Hematopoietic multipotent progenitor cell treated with erythropoietin and hydrocortisone succinate and interleukin-3 and kit ligand, for 17 days (in vitro differentiated cells): Measurements from ENCODE around the gene ARL4C.

Source experiments
- DNase-seq: peaks from one replicate; pipeline ENCODE4 v3.0.0-alpha.2; 2015; ENCODE audit warnings: low spot score

Gene ARL4C, protein sequence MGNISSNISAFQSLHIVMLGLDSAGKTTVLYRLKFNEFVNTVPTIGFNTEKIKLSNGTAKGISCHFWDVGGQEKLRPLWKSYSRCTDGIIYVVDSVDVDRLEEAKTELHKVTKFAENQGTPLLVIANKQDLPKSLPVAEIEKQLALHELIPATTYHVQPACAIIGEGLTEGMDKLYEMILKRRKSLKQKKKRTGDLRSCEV

DNA sequence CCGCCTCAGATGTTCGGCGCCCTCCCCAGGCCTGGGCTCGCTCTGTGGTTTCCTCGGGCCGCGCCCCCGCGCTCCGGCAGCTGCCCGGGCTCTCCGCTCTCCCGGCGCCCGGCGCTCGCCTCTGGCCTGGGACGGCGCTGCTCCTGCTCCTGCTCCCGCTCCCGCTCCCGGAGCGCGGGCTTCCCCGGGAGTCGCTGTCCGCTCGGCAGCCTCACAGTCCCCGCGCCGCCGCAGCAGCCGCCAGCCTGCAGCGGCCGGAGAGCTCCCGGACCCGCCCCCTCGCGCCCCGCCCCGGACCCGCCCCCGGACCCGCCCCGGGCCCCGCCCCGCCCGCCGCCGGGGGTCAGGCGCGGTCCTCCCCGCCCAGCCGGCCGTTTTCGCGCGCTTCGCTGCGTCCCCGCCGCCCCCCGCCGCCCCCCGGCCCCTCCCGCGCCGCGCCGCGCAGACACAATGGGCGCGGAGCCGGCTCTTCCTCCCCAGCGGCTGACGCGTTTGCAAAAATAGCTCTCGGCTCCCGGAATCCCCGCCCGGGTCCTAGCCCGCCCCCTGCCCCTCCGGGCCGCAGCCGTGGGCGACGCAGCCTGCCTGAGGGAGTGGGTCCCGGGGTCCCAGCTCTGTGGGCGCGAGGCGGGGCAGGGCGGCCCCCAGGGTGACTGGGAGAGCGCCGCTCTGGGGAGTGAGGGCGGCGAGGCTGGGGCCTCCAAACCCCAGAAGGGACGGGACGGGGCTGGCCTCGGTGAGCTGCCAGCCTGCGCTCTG, at the start of gene ARL4C:
Gene ARL4C, minus strand, starts transcription at position 247 of the 759 bp plus-strand sequence. CDS start 495 bp downstream, outside the sequence.
- DNase-seq: no peak

DNA sequence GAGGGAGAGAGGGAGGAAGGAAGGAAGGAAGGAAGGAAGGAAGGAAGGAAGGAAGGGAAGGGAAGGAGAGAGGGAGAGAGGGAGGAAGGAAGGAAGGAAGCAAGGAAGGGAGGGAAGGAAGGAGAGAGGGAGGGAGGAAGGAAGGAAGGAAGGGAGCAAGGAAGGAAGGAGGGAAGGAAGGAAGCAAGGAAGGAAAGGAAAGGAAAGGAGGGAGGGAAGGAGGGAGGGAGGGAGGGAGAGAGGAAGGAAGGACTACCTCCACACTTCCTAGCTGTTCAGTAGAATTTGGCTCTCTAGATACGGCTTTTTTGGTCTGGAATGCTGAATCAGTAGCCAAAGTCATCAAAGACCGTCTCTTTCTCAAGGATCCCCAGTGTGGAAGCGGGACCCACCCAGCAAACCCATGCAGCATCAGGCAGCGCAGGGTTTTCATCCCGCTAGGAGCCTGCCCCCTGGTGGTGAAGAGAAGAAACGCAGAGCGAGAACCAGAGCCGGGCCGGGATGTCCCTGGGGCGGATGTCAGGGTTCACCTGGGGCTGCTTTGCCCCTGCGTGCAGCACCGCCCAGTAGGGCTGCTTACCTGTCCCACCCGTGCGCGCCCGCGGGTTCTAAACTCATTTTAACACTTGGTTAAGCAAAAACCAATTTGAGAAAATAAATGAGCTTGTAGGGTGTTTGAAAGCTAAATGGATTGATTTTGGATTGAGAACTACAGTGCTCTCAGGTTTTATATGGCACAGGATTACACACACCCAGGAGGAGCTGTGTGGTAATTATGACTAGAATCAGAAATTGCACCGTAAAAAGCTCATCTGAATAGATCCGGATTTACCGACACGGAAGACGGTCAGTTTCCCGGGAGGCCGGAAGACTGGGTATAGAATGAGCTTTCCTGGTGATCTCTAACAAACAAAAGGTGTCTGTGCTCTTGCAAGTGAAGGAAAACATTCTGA, 48.1 kb upstream of the ARL4C start:
- peak; percentile 58 for DNase-seq

DNA sequence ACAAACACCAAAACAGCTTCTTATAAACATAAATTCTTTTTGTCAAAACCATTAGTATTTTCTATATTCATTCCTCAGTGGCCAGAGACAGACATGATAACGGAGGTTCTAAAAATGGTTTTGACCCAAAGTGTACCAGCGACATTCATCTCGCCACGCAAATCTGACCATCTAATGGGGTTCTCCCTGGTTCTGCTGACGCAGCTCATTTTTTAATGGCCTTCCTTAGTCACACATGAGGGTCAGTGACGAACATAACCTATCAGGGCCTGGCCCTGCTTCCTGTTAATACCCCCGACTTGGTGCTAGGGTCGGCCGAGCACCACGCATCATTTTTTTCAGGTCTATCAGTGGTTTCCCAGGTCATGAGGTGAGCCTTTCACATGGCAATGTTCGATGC, 45.9 kb upstream of the ARL4C start:
- DNase-seq: no peak

DNA sequence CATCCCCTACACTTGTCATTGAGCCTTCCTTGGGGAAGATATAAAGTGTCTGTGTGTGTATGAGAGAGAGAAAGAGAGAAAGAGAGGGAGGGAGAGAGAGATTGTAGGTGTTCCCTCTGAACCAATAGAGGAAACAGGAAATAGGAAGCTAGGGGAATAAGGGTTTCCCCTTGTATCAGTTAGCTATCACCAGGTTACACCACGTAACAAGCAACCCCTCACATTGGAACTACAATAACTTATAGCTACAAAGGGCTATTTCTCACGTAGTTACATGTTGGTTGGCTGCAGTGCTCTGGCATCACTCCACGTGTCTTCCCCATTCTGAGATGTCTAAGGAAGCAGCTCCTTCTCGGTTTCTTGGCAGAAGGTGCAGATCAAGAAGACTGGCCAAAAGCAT, 41.0 kb upstream of the ARL4C start:
- DNase-seq: no peak

DNA sequence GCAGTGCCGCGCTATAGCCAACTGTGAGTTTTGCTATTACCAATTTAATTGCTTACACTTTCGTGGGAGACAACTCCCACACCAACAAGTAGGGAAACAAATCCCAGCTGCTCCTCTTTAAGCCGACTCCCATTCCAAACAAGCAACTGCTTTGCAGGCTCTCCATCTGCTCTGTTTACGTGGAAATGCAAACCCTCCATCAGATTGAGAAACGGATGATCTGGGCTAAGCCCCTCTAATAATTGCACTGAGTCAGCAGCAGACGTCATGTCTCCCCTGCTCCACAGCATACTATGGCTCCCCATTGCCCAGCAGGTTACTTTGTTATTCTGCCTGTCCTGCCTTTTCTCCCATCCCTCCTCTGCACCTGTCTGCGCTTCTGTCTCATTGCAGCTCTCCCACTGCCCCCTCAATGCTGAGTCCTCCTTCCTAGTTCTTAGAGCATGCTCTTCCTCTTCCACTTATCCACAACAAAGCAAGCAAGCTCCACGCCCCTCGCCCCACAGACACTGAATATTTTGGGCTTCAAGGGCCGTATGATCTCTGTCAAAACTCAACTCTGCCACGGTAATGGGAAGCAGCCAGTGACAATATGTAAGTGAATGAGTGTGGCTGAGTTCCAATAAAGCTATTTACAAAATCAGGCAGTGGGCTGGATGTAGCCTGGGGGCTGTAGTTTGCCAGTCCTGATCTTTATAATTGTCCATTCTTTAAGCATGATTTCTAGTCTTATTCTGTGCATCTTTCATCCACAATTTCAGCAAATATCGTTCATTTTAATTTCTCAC, 39.5 kb upstream of the ARL4C start:
- no peak for DNase-seq

DNA sequence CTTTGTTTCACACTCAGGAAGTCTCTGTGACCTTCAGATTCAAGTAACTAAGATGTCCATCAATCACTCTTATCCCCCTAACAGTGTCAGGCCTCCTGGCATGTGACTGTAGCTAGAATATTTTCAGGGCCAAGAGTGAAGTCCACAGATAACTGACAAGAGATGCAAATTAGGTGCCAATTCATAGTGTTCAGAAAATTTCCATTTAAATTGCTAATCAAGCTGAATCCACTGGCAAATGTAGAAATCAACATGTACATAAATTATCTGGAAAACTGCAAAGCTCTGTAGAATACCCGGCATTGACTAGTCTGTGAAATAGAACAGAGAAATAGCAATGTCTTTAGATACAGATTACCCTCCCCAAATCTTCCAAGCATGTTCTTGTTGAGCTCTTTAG, 38.6 kb upstream of the ARL4C start:
- no peak for DNase-seq

DNA sequence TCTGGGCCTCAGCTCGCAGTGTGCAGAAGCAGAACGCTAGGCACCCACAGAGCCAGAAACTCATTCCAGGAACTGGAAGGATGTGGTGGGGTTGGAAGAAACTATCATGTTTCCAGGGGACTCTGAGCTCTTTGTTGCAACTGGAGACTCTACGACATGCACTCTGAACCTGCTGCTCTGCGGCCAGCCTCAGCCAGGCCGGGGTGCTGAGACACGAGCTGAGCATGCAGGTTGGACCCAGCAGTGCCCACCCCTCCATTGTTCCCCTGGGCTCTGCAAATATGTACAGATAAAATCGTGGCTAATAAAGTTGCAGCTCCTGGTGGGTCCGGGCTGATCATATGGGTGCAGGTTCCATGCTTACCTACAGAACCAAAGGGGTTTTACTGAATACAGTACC, 37.6 kb upstream of the ARL4C start:
- DNase-seq: no peak

DNA sequence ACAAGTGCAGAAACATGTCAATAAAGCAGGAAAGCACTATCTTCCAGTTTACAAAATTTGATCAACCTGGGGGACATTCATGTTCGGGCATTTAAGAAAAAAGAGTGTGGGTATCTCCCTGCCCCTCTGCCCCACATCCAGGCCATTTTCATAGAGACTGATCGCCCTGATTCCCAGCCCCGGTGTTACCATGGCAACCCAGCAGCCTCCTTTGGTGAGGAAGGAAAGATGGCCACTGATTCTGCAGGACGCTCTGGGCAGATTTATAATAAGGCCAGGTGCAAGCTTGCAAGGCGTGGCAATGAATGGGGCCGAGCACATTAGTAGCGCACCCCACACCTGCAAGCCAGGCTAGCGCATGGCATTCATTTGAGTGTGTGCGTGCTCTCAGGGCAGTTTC, 36.7 kb upstream of the ARL4C start:
- DNase-seq: no peak

DNA sequence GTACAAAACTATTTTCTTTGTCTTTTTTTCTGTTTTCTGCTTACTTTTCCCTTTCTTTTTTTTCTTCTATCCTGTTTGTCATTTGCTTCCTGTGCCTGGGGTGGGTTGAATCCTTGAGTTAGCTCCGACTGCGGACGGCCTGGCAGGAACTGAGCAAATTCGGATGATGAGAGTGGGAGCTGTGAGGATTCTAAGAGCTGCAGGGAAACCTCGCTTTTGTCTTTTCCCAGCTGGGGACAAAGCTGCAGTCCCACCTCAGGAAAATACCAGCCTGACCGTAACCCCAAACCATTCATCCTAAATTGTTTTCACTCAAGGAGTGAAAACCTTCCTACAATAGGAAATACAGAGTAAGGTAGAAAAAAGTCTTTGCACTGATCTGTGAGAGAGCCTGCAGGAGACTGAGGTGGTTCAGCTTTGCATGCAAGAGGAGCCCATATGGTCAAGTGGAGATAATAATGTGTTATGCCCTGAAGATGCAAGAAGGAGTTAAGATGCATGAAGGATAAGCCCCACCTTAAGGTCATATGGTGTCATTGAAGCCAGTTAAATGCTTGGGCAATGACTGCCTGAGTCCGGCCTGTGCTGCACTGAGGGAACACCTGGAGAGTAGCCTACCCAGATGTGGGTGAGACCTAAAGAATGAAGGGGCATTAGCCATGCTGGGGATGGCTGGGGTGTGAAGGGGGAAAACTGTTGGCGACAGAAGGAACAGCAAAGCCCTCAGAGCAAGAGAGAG, 31.7 kb upstream of the ARL4C start:
- DNase-seq: no peak

DNA sequence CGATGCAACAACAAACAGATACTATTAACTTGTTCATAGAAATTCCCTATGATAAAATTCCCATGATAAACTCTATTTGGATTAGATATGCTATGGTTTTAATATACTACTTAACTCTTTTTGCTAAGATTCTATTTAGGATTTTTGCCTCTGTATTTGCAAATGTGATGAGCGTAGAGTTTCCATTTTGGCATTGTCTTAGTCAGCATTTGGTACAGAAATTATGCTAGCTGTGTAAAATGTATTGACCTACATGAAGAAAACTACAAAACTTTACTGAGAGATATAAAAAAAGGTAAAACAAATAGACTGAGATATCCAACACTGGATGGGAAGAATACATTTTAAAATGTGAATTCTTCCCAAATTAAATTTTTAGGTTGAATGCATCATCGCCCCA, 29.8 kb upstream of the ARL4C start:
- DNase-seq: no peak

DNA sequence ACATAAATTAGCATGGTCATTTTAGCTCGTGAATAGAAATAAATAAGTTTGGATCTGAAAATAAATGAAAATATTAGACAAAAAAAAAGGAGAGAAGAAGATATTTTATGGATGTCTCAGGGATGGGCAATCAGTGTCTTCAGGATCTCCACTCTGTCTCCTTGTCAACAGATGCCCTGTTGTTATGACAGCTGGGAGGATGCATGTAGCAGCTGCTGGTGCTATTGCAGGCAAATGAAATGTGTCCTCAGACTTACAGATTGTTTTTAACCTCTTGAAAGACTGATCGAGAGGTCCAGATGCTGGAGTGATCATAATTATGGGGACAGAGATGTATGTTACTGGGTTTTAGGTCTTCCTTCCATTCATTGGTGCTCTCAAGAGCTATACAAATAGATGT, 24.7 kb upstream of the ARL4C start:
- no peak for DNase-seq

DNA sequence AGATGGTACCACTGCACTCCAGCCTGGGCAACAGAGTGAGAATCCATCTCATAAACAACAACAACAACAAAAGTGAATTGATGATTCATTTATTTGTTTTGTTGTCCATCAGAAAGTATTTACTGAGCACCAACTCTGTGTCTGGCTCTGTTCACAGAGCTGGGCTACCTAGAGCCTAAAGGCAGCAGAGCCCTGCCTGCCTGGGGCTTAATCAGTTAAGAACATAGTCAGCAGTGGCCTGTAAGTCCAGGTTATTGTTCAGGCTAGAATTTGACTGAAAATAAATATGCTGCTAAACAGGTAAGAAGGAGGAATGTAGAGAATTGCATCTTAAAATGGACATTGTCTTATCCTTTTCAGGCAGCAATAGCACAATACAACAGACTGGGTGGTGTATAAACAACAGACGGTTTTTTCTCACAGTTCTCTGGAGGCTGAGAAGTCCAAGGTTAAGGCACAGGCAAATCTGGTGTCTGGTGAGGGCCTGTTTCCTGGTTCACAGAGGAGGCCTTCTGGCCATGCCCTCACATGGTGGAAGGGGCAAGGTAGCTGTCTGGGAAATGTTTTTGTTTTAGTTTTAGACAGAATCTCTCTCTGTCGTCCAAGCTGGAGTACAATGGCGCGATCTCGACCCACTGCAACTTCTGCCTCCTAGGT, 22.2 kb upstream of the ARL4C start:
- DNase-seq: no peak

DNA sequence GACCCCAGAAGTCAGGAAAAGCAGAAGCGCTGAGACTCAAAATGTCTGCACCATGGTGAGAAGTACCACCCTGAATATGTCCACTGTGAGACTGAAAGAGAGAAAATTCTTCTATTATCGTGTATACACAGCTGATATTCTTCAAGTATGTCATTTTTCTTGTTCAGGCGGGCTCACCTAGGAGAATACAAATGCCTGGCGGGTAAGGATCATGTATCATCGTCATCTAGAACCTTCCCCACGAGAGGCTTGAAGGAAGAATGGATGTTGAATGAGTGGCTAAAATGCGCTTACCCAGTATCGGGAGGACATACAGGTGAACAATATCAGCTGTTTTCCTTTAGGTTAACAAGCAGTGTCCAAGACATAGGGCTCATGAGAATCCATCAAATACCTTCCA, 21.1 kb upstream of the ARL4C start:
- DNase-seq: no peak

DNA sequence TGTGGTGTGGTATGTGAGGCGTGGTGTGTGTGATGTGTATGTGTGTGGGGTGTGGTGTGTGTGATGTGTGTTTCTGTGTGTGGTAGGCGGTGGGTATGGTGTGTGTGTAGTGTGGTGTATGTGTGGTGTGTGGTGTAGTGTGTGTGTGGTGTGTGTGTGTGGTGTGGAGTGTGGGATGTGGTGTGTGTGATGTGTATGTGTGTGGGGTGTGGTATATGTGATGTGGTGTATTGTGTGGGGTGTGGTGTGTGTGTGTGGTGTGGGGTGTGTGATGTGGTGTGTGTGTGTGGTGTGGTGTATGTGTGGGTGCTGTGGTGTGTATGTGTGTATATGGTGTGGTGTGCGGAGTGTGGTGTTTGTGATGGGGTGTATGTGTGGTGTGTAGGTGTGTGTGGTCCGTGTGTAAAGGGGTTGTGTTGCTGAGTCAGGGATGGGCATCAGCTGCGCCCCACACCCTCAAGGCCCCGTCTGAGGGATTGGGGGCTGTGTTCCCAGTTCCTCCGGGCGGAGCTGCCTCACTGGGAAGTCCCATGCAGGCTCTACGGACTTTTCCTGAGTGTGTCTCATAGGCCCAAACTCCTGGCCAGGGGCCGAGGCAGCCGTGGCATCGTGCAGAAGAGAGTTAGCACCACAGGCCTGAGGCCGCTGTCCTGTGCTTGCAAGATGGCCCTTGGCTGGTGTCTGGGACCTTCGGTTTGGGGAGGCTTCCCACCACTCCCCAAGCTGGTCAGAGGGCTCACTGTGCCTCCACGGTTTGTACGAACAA, 18.2 kb upstream of the ARL4C start:
- no peak for DNase-seq

DNA sequence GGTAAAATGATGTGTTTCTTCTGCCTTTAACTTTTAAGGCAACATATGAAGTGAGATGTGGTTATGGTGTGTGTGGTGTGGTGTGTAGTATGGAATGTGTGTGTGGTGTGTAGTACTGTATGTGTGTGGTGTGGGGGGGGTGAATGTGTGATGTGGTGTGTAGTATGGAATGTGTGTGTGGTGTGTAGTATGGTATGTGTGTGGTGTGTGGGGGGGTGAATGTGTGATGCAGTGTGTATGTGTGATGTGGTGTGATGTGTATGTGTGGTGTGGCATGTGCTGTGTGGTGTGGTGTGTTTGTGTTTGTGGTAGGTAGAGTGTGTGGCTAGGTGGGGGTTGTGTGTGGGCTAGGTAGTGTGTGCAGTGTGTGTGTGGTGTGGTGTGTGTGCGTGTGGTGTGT, 17.2 kb upstream of the ARL4C start:
- DNase-seq: no peak

DNA sequence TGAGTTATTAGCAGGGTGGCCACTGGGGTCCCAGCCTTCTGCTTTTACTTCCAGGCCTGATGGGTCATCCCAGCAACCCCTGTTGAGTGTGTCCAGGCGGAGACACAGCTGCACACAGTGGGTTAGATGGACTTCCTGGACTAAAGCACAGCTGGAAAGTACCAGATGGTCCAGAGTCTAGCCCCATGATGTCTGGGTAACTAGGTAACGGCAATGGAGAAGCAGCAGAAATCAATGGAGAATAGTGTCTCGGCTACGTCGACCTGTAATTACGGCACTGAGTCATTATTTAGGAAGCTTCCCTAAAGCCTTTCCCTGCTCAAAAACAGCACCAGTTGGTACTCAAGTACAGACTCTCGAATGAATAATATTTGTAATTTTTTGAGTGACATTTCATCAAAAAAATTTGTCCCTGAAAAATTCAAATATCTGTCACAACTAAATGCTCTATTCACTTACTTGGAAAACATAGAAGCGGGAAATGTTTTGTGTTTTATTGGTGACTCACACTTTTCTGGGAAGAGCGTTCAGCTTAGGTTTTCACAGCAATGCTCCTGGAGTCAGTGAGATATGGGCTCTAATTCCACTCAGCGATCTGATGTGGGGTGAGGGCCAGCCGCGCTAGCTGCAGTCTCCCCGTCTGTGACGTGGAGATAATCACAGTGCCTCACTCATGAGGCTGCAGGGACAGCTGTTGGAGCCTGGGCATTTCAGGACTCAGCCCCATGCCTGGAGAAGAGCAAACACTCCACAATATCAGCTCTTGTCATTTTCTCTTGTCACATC, 16.2 kb upstream of the ARL4C start:
- DNase-seq: no peak

DNA sequence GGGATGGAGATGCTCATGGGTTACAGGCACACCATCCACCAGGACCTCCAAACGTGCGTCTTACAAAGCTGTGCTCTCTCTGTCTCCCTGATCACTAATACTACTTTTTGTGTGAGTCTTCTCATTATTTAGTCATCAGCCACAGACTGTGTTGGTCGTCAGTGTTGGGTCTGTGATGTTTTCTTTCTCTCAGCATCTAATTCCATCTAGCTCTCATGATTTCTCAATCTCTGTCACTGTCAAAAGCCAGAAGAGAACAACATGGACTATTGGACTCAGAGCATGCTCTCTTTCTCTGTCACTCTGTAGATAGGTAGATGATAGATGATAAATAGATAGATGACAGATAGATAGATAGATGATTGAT, 6.0 kb upstream of the ARL4C start:
- DNase-seq: no peak

DNA sequence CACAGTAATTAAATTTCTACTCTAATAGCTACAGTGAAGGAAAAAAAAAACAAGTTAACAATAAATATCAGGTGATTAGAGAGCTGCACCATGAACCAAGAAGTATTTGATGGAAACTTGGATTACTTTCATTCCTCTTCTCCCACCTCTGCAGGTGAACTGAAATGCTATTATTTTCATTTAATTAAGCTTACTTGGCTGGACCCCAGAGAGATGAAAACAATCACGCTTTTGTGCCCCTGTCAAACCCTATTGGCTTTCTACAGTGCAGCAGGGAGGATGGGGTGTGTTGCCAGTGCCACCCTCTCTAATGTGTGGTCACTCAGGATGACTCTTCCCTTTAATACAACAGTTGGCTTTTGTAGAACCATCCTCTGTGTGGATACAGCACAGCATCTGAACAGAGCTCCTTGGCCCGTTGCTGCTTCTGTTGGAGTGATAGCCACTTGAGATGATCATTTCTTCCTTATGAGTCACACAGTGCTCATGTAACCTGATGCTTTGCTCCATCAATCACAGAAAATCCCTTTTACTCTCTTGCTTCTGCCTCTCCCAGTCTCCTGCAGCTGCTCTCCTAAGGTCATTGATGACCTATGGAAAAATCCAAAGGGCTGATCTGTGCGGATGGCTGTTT, 5.5 kb upstream of the ARL4C start:
- no peak for DNase-seq
